NB4 (cell line): ENCODE data around the gene CDIPT.

Experiments used
- DNase-seq: peaks from one replicate; pipeline ENCODE4 v3.0.0; 2010; ENCODE audit warnings: low read depth
- H3K4me3 ChIP-seq: one replicate; pipeline ENCODE4 v1.5.1; 2011; ENCODE audit warnings: mild to moderate bottlenecking, low read depth, low read length, moderate library complexity
- MYC ChIP-seq: IDR thresholded peaks from 2 replicates; pipeline ENCODE4 v1.6.1; 2011; ENCODE audit warnings: low read depth, low read length
- POLR2A ChIP-seq: IDR thresholded peaks from 2 replicates; pipeline ENCODE4 v1.6.1; 2011; ENCODE audit warnings: mild to moderate bottlenecking; ENCODE audit not compliant: insufficient read length; ENCODE audit errors: extremely low read depth
- TF ChIP-seq, protein P1 (sequence below): IDR thresholded peaks from 2 replicates; pipeline ENCODE4 v1.6.1; 2011; ENCODE audit warnings: low read depth, low read length
- TF ChIP-seq, protein P2 (sequence below): IDR thresholded peaks from one replicate; pipeline ENCODE4 v1.5.1; 2012; ENCODE audit warnings: low read depth, low read length

The CDIPT gene

DNA sequence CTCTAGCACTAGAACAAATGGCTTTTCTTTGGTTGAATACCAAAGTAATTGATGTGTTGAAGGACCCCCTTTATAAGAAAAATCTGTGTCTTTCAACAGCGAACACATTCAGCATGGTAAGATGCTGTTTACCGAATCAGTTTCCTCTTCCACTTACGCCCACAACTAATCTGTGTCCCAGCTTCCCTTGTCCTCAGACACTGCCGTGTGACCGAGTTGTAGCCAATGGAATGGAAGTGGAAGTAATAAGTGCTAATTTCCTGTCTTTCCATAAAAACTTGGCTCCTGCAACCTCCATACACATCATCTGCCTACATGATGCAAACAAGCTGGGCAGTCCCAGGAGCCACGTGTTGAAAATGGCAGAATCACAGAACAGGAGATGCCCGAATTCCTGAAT lies 10.4 kb downstream of the CDIPT start:
- no peak for DNase-seq
- TF ChIP-seq, protein P1, sequence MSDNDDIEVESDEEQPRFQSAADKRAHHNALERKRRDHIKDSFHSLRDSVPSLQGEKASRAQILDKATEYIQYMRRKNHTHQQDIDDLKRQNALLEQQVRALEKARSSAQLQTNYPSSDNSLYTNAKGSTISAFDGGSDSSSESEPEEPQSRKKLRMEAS: no peak
- TF ChIP-seq, protein P2, sequence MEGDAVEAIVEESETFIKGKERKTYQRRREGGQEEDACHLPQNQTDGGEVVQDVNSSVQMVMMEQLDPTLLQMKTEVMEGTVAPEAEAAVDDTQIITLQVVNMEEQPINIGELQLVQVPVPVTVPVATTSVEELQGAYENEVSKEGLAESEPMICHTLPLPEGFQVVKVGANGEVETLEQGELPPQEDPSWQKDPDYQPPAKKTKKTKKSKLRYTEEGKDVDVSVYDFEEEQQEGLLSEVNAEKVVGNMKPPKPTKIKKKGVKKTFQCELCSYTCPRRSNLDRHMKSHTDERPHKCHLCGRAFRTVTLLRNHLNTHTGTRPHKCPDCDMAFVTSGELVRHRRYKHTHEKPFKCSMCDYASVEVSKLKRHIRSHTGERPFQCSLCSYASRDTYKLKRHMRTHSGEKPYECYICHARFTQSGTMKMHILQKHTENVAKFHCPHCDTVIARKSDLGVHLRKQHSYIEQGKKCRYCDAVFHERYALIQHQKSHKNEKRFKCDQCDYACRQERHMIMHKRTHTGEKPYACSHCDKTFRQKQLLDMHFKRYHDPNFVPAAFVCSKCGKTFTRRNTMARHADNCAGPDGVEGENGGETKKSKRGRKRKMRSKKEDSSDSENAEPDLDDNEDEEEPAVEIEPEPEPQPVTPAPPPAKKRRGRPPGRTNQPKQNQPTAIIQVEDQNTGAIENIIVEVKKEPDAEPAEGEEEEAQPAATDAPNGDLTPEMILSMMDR: no peak
- TF ChIP-seq MYC (no peak), POLR2A (no peak)
- no peak overlapping the region for H3K4me3 ChIP-seq

DNA sequence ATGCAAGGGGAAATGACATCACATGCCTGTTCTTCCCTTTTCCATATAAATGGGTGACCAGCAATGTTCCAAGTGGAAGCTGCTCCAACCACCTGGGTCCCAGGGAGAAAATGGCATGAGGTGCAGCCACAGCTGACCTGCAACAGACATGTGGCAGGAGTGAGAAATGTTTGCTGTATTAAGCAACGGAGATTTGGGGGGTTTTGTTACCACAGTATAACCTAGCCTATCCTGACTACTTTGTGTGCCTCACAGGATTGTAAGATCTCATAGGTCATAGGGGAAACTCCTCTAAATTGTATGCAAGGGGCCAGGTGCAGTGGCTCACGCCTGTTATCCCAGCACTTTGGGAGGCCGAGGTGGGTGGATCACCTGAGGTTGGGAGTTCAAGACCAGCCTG lies 12.0 kb downstream of the CDIPT start:
- TF ChIP-seq POLR2A (no peak), MYC (no peak)
- TF ChIP-seq, protein P2: no peak
- TF ChIP-seq, protein P1: no peak
- no peak for DNase-seq
- H3K4me3 ChIP-seq: no peak overlapping the region

DNA sequence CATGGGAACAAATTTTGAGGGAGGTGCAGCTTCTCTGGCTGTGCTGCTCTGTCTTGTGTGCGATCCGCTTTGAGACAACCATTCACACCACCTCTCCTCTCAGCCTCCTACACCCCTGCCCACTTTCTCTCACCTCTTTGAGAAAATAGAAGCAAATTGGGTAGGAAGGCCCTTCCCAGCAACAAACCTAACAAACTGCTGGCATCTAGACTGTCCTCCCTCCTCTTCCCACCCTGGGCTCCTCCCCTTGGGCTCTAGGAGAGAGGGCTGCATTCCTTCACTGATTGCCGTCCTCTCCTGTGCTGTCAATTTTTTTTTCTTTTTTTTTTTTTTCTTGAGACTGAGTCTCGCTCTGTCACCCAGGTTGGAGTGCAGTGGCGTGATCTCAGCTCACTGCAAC lies 13.5 kb downstream of the CDIPT start:
- TF ChIP-seq, protein P2: no peak
- TF ChIP-seq MYC (no peak), POLR2A (no peak)
- TF ChIP-seq, protein P1: no peak
- DNase-seq: no peak
- H3K4me3 ChIP-seq: no peak overlapping the region

DNA sequence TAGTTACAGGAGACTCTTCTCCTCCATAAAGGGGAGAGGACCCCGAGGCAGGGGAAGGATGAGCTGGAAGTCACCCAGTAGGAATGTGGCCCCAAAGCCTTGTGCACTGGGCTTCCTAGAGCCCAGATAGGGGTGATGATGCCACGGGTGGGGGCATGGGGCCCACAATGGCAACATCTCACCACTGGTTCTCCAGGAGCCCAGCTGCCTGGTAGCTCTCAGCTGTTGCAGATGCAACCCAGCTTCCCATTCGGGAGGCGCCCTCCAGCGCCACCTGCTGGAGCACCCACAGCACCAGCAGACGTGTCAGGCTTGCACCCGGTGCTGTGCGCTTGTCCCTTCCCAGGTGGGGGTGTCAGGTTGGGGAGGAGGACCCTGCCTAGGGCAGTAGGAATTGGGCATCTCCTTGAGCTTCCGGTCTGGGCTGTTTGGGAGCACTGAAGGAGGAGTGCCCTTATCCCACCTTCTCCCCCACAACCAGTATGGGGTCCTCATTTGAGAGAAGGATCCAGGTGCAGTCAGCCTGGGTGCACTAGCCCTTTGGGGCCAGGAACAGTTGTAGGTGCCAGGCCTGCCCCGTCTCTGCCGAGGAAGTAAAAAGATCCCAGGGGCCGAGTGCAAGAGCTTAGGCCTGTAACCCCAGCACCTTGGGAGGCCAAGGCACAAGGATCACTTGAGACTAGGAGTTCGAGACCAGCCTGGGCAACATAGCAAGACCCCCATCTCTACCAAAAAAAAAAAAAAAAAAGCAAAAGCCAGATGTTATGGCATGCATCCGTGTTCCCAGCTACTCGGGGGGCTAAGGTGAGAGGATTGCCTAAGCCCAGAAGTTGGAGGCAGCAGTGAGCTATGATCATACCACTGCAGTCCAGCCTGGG lies 14.4 kb downstream of the CDIPT start:
- TF ChIP-seq MYC (peak; percentile 64), POLR2A (no peak)
- TF ChIP-seq, protein P1: peak; percentile 57; the same call in 1 of the 2 replicates
- TF ChIP-seq, protein P2: peak; percentile 97
- peak; percentile 81 for DNase-seq
- H3K4me3 ChIP-seq: no peak overlapping the region

DNA sequence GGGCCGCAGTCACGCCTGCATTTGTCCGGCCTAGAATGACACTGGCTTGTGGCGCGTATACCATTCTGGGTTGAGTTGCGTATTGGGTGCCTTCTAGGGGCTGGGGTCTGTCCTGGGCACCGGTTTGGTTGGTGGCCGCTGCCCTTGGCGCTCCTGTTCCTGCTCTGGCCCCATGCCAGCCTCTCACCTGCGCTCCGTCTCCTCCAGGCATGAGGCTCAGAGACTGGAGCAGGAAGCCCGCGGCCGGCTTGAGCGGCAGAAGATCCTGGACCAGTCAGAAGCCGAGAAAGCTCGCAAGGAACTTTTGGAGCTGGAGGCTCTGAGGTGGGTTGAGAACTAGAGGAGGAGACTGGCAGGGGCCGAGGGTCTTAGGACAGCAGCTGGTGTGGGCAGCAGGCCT lies 17.4 kb downstream of the CDIPT start:
- TF ChIP-seq, protein P2: no peak
- TF ChIP-seq POLR2A: no peak
- no peak for DNase-seq
- no peak overlapping the region for H3K4me3 ChIP-seq
